GM18907 (cell line): ENCODE results near the gene SLC8A2.

Experiments used
- ATAC-seq: cut with Tn5 transposase; IDR thresholded peaks from one replicate; pipeline ENCODE4 v1.9.1; 2021; ENCODE audit warnings: mild to moderate bottlenecking, moderate library complexity; ENCODE audit not compliant: unreplicated experiment

SLC8A2 gene

DNA sequence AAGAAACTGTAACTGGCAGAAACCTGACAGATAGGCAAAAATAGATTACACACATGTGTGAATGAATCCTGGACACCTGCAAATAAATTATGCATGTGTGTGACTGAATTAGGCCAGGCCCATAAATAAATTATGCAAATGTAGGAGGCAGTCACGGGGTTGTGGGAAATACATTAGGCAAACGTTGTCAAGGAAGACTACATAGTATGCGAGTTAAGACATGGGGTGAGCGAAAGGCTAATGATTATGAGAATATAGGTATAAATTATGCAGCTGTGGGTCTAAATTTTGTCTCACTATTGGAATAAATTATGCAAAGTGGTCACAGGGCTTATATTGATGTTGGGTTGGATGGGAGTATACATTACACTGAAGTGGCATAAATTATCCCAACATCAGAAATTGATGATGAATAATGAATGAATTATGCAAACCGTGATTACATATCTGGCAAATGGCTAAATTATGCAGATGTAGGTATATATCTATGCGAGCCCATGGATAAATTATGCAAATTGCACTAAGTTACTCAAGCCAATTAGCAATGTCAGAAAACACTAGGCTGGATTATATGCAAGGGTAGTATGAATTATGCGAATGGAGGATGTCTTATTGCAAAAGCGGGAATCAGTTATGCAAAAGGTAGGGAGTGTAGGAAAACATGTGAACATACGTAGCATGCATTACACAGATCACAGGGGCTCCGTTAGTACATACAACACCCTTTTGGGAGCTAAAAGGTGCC lies 6.8 kb downstream of the SLC8A2 start:
- ATAC-seq: no peak

DNA sequence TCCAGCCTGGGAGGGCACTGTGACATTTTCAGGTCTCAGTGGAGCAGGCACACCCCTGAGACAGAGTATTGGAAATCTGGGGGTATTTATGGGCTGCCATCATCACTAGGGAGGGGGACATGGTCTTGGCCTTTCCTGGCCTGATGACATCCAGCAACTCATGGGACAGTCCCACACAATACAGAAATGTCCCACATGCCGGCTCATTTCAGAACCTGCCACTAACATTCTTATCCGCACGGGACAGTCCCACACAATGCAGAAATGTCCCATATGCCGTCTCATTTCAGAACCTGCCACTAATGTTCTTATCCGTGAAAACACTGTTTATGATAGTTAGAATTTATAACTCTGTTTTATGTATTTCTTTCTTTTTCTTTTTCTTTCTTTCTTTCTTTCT lies 9.8 kb downstream of the SLC8A2 start:
- no peak for ATAC-seq

DNA sequence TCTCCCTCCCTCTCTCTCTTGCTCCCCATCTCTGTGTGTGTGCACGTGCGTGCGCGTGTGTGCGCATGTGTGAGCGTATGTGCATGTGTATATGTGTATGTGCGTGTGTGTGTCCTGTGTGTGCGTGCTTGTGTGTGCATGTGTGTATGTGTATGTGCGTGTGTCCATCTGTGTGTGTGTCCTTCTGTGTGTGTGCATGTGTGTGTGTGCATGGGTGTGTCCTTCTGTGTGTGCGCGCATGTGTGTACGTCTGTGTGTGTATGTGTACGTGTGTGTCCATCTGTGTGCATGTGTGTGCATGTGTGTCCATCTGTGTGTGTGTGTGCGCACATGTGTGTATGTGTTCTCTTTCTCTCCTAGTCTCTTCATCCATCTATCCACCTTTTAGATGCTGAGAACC lies 12.2 kb downstream of the SLC8A2 start:
- ATAC-seq: no peak

DNA sequence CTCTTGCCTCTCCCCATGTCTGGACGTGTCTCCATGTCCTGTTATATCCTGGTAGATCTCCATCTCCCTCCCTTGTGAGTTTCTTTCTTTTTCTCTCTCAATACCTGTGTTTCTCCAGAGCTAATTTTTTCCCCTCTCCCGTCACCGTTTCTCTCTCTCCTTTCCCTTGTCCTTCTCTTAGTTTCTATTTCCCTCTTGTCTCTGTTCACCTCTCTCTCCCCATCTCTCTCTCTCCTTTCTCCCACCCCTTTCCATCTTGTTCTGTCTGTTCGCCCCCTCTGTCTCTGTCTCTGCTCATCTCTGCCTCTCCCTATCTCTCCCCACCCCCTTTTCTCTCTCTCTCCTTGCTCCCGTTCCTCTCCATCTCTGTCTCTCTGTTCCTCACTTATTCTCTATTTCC lies 13.0 kb downstream of the SLC8A2 start:
- no peak for ATAC-seq

DNA sequence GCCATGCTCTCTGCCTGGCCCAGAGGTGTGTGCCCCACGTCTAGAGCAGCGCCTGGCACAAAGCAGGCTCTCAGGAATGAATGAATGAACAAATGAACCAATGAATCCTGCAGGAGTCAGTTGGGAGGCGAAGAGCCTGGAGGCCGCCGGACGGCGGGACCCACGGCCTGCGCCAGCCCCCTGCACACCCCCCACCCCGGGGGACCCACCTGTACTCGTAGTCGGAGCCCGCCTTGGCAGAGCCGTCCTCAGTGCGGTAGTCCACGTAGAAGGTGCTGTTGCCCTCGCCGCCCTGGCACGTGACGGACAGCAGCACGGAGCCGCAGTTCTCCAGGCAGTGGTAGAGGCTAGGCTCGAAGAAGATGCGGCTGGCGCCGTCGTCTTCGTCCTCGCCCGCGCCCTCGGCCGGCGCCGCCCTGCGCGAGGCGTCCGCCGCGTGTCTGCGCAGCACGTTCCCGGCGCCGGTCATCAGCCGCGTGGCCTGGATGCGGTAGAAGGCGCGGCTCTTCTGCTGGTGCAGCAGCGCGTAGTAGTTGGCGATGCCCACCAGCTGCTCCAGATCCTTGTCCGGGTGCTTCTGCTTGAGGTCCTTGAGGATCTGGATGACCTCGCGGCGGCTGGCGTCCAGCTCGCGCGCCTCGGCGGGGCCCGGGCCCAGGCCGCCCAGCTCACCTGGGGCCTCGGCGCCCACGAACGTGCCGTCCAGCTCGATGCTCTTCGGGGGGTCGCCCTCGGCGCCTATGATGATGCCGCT lies 14.8 kb downstream of the SLC8A2 start:
- no peak for ATAC-seq

DNA sequence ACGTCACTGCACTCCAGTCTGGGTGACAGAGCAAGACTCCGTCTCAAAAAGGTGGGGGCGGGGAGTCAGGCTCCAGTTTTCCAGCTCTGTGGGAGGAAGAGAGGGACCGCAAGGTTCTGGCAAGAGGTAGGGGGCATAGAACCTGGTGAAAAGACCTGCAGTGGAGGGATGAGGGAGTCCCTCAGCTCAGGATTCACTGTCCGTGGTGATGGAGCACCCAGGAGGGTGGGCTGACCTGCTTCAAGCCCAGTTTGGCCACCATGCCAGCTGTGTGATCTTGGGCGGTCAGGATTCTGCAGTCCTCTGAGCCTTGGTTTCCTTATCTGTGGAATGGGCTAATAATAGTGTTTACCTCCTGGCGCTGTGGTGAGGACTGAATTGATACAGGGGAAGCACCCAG lies 21.2 kb downstream of the SLC8A2 start:
- no peak for ATAC-seq

DNA sequence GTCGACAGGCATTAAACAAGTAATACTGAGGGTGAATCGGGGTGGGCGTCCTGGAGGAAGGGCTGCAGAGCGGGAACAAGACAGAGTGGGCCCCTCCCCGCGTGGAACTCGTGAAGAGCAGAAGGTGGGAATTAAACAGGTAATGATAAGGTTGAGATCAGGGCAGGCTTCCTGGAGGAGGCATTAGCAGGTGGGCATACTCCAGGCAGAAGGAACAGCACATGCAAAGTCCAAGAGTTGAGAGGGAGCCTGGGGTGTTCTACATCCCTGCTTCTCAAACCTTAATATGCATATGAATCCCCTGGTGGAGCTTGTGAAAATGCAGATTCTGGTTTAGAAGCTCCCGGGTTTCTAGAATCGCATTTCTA lies 23.3 kb downstream of the SLC8A2 start:
- no peak for ATAC-seq

DNA sequence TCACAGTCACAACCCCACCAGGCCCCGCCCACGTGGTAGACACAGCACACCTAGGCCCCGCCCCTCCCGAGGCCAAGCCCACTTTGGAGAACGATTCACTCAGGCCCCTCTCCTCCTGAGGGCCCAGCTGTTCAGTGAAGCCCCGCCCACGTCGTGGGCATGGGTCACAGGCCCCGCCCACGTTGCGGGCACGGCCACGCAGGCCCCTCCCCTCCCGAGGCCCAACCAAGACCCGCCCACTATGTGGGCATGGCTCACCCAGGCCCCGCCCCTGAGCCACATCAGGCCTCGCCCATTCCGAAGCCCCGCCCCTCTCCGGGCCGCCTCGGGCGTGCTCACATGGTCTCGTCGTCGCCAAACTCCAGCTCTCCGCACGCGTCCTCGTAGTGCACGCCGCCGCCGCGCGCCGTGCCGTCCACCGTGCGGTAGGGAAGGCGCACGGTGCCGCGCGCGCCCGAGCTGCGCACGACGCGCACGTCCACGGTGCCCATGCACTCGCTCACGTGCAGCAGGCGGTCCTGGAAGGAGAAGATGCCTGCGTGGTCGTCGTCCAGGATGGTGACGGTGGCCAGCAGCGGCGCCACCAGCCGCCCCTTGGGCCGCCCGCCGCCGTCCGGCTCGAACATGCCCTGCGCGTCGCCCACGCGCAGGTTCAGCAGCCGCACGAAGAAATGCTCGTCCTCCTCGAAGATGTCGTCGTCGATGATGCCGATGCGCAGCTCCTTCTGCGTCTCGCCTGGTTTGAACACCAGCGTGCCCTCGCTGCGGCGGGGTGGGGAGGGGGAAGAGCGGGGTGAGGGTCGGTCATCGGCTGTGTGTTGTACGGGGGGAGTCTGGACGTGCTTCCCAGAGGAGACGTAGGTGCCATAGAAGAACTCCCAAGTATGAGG lies 24.0 kb downstream of the SLC8A2 start:
- ATAC-seq: no peak

DNA sequence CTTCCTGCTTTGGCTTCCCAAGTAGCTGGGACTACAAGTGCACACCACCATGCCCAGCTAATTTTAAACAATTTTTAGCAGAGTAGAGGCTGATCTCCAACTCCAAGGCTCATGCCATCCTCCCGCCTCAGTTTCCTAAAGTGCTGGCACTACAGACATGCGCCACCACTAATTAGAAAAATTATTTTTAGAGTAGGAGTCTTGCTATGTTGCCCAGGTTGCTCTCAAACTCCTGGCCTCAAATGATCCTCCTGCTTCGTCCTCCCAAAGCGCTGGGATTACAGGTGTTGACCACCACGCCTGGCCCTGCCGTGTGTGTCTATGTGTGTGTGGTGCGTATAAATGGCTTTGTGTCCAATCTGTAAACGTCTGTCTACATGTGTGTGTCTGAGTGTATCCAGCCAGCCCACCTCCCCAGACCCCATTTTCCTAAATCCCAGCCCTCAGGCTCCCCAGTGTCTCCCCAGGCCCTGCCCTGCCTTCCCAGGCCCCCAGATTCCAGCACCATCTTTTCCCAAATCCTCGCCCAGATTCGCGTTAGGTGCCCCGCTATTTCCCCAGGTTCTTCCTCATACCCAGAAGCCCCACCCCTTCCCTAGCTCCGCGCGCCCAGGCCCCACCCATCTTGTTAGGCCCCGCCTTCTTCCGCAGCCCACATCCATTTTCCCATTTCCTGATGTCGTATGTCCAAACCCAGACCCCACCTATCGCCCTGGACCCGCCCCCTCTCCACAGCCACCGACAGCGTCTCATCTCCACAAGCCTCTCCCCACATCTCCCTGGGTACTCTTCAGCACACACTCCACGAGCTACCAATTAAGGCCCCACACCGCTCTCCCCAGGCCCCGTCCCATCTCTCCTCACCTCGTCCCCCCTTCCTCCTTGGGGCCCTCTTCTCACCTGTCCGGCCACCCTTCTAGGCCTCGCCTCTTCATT lies 24.9 kb downstream of the SLC8A2 start:
- no peak for ATAC-seq

DNA sequence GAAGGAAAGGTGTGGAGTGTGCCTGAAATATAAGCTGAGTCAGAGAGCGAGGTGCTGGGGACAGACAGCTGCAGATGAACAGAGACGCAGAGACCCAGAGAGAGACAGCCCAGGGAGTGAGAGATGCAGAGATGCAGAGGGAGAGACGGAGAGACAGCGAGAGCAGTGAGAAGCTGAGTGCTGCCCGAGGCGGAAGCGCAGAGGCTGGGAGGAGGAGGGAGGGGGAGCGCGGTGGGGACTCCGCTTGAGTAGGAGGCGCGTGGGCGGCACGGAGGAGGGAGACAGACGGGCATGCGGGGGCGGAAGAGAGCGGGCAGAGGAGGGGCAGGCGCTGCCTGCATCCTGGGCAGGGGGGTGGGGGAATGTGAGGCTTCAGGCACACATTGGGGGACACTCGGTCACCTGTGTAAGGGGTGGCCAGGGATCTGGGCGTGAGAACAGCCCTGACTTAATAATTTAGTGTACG lies 25.7 kb downstream of the SLC8A2 start:
- ATAC-seq: no peak

DNA sequence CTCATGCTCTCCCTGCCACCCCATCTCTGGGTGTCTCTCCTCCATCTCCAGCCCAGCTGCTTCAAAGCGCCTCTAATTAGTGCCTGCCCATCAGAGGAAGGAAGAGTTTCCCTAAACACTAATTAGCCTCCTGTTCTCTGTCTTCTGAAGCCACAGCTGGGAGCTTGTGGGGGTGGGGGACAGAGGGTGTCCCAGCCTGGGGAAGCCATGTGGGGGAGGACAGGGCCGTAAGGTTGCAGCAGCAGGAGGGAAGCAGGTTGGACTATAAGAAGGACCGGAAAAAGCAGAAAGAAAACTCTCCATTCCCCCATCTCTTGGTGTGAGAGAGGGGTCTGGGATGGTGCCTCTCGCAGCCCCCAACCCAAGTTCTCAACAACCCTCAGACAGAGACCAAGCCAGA lies 26.2 kb downstream of the SLC8A2 start:
- ATAC-seq: no peak

DNA sequence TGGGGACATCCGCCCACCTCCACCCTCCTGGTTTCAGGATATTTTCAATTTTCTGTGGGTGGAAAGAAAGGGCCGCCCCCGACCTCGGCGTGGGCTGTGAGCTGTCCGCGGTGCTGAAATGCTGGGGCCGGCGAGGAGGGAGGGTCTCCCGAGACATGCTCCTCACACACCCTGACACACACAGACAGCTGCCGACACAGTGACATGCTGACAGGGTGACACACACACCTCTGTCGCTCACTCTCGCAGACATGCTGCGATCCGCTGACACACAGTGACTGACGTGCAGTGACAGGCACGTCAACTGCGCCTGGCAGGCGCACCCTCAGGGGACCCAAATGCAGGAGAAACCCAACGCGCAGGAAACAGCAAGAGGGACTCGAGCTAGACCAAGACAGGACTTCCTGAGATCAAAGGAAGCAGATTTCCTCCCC lies 27.3 kb downstream of the SLC8A2 start:
- ATAC-seq: no peak

DNA sequence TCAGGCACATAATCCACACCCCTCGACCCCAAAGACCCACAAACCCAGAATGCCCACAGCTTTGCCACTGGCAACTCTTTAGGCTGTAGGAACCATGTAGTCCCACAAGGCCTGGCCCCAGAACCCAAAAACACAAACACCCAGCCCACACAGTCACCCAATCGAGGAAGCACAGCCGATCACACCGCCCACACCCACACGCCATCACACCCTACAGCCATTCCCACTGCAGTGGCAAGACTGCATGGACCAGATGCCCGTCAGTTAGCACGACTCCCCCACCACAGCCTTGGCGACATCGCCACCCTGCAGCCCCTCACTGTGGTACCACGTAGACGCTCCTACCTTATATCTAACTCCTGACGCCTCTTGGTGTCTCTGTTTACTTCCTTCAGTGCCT lies 28.4 kb downstream of the SLC8A2 start:
- ATAC-seq: no peak

DNA sequence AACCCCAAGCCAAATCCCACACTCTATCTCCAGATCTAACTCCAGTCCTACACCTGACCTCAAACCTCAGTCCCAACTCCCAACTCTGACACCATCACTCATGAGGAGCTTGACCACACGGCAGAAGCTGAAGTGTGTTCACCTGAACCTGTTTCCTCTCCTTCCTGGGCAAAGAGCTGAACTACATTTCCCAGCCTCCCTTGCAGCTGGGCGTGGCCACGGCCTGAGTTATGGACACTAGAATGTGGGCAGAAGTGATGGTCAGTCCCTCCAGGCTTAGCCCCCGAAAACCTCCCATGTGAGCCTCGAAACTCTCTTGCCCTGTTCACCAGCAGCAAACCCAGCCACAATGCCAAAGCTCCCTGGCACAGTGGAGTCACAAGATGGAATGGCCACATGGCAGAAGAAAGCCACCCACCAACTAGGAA lies 32.9 kb downstream of the SLC8A2 start:
- ATAC-seq: no peak

DNA sequence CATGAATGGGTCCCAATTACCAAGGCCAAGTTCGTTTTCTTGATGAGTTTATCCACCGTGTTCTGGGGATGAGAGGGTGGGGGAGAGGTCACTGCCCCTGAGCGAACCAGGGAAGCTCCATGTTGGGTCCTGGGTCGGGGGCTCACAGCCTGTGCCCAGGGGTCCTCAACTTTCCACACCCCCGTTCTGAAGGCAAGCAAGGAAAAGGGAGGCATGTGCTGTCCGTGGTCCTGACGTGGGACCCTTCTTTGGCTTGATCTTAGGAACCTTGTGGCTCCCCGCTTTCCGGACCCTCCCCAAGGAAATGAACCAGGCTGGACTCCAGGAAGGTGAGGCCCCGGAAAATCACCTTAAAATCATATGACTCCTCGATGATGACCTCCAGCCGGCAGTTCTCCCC lies 34.2 kb downstream of the SLC8A2 start:
- no peak for ATAC-seq

DNA sequence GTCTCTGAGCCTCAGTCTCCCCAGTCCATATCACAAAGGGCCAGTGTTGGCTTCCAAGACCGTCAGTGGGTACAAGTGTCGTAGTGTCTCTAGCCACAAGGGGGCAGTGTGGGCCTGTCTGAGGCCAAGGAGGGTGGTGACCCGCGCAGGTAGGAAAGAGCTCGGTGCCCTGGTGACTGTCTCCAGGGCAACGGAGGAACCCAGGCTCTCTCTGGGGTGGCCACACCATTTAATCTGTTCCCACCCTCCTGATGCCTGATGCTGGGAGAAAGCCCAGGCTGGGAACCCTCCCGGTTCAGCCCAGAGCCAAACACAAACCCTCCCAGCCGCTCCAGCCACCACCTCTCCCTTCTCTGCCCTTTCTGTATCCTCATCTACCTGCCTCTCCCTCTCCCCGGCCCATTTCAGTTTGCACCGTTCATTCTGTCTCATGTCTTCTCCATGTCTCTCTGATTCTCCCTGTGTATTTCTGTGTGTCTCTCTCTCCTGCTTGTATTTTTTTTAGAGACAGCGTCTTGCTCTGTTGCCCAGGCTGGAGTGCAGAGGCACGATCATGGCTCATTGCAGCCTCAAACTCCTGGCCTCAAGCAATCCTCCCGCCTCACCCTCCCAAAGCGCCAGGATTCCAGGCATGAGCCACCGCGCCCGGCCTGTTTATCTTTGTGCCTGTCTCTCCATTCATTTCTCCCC lies 34.8 kb downstream of the SLC8A2 start:
- ATAC-seq: no peak

DNA sequence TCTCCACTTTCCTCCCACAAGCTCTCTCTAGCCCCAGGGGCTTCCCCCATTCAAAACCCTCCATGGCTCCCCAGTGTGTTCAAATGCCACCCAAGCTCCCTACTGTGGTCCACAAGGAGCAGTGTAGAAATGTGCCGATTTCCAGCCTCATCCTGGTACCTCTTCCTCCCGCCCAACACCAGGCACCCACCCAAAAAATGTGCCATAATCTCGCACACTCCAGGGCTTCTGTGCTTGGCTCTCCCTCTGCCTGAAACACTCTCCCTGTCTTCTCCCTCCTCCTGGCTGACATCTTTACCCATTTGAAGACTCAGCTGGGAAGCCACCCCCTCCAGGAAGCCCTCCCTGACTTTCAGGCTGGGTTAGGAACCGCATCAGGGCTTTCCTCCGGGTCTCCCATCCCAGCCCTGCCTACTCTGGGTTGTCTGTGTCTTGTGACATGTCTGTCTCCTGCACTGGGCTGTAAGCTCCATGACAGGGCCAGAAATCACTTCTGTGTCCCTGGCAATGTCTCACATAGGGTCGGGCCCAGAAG lies 35.7 kb downstream of the SLC8A2 start:
- no peak for ATAC-seq

DNA sequence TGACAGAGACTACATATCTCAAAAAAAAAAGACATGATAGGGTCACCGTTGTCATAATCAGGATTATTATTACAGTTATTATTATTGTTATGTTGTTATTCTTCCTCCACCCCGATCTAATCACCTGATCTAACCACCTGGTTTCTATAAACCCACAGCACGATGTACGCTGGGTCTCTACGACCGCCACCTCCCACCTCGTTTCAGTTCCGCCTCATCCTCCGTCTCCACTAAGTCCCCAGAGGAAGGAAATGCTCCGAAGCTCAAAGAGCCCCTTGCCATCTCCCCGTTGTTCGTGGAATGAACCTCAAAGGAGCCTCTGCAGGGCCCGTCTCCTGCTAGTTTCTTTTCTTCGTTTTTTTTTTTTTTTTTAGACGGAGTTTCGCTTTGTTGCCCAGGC lies 36.5 kb downstream of the SLC8A2 start:
- ATAC-seq: no peak

DNA sequence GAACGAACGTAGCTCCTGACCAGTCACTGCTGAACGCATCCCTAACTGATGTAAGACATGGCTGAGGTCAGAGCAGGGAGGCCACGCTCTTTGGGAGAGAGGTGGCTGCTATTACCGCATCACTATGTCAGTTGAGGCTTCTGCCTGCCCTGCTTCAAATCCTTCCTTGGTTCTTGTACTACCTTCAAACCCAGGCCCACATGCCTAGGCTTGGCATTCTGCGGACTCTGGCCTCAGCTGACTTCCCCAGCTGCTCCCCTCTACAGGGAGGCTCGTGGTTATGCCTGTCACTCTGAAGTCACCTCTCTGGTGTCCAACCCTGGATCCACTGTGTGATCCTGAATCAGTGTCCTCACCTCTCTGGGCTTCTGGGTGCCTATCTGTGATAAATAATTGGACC lies 37.6 kb downstream of the SLC8A2 start:
- no peak for ATAC-seq

DNA sequence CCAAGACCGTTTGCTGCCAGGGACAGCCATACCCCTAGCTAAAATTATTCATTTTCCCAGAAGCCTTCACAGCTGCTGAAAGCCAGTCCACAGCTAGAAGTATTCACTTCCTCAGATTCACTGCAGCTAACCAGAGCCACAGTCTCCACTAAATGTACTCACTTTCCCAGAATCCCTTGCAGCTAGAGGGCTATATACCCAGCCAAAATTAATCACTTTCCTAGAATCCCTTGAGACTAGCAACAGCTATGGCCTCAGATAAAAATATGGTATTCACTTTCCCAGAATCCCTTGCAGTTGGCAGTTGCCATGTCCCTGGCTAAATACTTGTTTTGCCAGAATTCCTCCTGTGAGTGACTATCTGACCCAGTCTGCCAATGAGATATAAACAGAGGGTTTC lies 38.6 kb downstream of the SLC8A2 start:
- ATAC-seq: no peak
